NK-92 (cell line): ENCODE measurements around the gene AGER.

Source experiments
- DNase-seq: peaks from one replicate; lab custom pipeline; 2025; ENCODE audit not compliant: unreplicated experiment; lab: John Stamatoyannopoulos, UW

The AGER gene

GRCh38 chr6:32173051-32173727, 10.9 kb downstream of the AGER start:
- no peak for DNase-seq

- DNase-seq: no peak
Measured at GRCh38 chr6:32171234-32171633, 12.8 kb downstream of the AGER start.

DNA sequence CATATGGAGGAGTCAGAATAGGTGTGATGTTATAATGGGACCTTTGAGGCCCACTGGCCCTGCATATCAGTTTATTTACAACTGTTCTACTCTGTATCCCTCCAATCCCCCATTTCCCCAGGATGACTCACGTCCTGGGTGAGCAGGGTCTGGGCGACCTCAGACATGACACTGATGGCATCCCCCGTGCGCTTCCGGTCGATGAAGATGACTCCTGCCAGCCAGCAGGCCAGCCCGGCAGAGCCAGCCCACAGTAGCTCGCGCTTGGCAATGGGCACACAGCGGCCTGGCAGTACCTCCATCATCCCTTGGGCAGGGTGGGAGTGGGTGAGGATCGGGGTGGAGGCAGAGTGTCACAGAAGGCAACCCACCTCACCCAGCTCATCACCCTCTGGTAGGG, 13.8 kb downstream of the AGER start:
- DNase-seq: no peak

- no peak for DNase-seq
Measured at GRCh38 chr6:32168807-32169591, 15.1 kb downstream of the AGER start.

DNA sequence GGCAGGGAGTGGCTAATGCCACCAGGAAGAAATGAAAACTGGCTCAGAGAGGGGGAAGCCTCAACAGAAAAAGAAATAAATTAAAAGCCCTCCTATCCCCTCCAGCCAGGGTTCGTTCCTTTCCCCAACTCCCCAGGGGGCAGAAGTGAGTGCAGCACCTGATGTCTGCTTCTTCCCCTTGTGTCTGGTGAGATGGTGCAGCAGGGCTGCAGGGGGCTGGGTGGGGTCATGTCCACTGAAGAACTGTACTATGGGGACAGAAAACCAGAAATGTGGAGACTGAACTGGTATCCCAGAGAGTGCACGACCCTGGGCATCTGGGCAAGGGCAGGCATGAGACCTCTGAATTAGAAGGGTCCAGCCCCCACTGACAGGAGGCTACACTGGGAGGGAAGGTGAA, 15.7 kb downstream of the AGER start:
- no peak for DNase-seq

DNA sequence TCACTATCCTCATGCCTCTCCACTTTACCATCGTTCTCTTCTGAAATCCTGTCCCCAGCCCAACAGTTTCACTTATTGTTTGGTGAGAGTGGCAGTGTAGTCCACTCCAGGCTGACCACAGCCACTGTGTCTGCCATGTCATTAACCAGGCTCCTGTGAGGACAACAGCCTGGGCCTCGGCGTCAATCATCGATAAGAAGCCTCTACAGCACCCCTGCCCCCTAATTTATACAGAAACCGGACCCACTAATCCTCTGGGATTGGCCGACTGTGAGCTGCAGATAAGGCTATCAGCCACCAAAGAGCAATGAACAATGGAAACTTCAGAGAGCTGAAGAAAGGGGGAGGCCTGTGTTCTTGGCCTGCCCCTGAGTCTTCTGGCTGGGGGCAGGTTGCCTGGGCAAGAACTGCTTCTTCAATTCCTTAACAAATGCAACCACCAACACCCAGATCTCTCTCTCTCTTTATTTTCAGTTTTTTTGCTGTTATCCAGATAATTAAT, 16.2 kb downstream of the AGER start:
- no peak for DNase-seq

DNA sequence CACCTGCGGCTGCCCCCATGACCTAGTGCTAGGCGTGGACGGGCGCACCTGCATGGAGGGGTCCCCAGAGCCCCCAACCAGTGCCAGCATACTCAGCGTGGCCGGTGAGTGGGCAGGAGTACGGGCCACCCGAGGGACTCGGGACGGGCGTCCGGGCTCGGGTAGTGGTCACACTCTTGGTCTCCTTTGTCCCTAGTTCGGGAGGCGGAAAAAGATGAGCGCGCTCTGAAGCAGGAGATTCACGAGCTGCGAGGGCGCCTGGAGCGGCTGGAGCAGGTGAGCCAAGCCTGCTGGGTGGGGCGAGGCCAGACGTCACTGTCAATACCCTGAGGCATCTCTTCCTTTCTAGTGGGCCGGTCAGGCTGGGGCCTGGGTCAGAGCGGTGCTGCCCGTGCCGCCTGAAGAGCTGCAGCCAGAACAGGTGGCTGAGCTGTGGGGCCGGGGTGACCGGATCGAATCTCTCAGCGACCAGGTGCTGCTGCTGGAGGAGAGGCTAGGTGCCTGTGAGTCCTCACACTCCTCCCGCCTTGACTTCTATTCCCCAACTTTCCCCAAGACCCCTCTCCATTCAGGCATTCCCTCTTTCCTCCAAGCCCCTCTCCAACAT, 16.8 kb downstream of the AGER start:
- DNase-seq: no peak

DNA sequence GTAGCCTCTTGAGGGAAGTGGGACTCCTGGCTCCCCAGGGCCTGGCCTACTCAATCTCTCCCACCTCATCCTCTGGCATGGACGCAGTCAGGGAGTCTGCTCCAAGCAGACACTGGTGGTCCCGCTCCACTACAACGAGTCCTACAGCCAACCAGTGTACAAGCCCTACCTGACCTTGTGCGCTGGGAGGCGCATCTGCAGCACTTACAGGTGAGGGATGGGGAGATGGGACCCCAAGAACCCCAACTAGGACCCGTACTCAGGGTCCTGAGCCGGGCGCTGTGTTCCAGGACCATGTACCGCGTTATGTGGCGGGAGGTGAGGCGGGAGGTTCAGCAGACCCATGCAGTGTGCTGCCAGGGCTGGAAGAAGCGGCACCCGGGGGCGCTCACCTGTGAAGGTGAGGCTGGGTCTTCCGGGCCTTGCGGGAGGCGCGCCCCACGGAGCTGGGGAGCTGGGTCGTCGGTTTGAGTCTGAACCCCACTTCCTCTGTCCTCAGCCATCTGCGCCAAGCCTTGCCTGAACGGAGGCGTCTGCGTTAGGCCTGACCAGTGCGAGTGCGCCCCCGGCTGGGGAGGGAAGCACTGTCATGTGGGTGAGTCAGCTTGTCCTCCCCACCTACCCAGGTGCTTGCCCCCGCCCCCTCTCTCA, 17.5 kb downstream of the AGER start:
- no peak for DNase-seq

GRCh38 chr6:32164295-32164694, 19.8 kb downstream of the AGER start, which contains the start of gene EGFL8:
Gene EGFL8 (plus strand): TSS chr6:32164595. CDS start chr6:32166166, 1,571 bp downstream.
- DNase-seq: no peak

DNA sequence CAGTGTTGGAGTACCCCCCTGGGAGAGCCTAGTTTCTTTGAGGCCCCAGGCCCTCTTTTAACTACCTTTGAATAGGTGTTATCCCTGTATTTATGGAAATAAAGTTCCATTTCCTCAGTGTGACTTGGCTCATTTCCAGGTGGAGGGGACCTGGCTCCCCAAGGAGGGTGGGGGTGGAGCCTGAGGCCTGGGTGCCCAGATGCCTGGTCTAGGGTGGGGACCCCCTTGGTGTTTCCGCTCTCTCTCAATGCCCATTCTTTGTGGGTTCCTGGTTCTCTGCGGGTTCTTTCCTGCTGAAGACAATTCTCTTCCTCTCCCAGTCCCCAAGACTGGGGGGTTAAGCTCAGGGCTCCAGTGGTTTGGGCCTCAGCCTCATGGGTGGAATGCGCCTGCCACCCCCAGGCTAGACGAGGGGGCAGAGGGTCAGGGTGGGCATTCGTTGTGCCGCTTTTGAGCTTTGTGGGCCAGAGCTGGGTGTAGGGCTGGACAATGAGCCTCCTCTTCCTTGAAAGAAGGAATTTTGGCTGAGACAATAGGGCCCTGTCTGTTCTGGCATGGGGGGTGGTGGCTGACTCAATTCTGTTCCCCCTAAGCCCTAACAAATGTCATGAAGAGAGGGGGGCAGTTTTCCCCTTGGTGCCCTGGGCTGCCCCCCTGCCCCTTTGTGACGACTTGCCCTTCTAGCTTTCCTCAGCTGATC, 20.3 kb downstream of the AGER start:
- no peak for DNase-seq

DNA sequence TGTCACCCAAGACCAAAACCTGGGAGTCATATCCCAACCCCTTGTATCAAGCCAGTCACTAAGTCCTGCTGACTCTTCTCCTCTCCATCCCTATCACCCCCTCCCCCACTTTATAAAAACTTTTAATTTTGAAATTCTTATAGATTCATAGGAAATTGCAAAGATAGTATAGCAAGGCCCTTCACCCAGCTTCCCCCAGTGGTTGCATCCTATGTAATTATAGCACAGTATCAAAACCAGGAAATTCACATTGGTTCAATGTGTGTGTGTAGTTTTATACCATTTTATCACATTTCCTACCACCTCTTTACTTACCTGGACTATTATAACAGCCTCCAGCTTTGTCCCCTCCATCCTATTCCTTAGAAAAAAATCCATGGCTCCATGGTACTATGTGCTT, 26.0 kb downstream of the AGER start:
- DNase-seq: no peak

DNA sequence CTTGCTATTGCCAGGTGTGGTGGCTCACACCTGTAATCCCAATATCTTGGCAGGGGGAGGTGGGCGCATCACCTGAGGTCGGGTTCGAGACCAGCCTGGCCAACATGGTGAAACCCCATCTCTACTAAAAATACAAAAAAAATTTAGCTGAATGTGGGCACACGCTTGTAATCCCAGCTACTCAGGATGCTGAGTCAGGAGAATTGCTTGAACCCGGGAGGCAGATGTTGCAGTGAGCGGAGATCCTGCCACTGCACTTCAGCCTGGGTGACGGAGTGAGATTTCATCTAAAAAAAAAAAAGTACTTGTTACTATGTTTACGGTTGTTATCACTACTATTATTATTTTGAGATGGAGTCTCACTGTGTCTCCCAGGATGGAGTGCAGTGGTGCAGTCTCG, 27.2 kb downstream of the AGER start:
- no peak for DNase-seq

GRCh38 chr6:32154514-32155161, 29.4 kb downstream of the AGER start:
- DNase-seq: no peak

GRCh38 chr6:32153564-32154513, 30.2 kb downstream of the AGER start, which contains the start of gene PPT2:
Gene PPT2 (plus strand): TSS chr6:32154141. CDS start chr6:32154595, 454 bp downstream.
- no peak for DNase-seq

DNA sequence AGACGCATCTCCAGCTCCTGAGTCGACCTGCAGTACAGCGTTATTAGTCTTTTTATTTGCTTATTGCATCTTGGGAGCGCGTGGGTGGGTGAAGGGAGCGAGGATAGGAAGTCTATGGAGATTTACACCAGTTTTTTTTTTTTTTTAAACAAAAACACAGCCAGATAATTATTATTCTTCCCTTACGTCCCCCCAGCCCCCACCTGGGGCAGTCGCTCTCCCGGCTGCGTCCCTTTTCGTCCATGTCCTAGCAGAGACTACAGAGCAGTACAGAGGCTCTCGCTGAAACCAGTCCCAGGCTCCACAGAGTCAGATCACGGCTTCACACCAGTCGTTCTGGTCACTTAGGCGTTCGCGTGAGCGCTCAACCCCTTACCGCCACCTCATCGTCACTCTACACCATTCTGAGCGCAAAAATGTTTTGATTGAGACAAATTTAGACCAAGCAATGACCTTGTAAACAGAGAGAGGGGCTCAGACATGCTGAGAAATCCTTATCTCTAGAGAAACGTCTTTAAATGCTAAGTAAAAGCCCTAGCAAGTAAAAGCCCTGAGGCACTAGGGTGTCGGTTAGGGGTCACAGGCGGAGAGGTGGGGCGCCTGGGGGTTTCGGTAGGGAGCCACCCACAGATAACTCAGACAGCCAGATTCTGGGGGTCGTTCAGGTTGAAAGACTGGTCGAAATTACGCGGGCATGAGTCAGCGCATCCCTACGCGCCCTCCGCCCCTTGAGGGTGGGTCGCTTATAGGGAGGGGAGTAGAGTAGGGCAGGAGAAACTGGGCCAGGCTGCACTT, 31.1 kb downstream of the AGER start:
- DNase-seq: no peak

DNA sequence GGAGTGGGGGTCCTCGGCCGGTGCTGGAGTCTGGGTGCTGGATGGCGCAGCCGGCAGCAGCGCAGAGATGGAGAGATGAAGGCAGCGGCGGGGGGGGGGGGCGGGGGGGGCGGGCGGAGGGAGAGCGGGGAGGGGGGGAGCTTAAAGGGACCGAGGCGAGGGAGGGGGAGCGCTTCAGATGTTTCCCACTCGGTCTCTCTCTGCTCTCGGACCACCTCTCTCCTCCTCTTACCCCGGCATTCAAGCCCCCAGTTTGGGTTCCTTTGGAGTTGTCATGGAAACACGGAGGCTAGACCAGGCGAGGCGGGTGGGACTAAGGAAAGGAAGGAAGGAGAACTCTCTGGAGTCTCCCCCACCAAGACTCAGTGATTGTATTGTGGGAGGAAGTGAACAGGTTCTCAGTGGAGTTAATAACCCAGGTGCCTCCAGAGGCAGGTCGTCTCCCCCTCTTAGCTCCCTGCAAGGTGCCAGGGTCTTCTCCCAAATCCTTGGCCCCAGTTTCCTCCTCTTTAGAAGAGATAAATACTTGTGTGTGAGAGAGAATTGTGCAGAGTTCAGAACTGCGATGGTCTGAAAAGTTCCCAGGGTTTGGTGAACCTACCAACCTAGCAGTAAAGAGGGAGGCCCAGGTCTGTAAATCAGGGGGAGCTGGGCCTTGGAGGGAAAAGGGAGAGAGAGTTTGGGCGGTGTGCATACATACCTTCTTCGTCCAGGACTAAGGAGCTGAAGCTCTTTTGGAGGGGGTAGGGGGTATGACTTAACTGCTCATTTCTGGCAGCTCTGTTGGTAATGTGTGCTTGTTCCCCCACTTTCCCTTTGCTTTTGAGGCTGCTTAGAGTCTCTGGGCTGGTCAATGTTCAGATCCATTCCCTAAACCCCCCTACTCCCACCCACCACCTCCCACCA, 31.9 kb downstream of the AGER start, which contains the start of gene PRRT1:
TSS of gene PRRT1 (minus strand) at position 77 of the 906 bp plus-strand sequence. CDS start 112 bp downstream, outside the sequence.
- no peak for DNase-seq
